HG03280 (cell line): Measurements from ENCODE around the gene MADD.

Experiments used
- ATAC-seq: cut with Tn5 transposase; IDR thresholded peaks from one replicate; pipeline ENCODE4 v1.9.1; 2021; ENCODE audit warnings: mild to moderate bottlenecking, moderate library complexity; ENCODE audit not compliant: unreplicated experiment

MADD gene

DNA sequence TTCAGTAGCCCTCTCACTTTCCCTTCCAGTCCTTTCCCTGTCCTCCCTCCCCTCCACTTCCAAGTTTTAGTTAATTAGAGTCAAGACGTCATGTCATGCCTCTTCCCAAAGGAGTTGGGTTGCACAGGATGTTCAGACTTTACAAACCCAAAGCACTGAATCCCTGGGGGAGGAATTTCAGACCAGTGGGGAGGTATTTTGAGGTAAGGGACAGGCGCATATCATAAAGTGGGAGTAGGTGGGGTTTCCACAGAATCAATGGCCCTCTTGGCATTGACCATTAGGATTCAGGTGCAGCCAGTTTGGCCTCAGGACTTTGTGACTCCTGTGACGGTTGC is 20.6 kb upstream of the MADD start:
- no peak for ATAC-seq

DNA sequence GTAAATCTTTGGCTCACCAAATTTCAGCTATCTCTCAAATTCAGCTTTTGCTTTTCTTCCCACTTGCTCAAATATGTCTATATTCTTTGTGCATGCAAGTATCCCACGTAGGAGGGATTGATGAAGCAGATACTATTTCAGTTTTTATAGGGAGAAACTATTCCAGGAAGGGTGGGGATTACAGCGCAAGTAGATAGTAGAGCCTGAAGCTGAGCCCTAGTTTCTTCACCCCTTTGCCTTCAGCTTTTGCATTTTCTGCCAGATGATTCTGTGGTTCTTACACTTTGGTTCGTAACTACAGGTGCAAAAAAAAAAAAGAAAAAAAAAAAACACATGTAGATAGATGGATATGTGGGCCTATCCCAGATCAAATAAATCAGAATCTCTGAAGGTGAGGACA is 18.2 kb upstream of the MADD start:
- ATAC-seq: no peak

DNA sequence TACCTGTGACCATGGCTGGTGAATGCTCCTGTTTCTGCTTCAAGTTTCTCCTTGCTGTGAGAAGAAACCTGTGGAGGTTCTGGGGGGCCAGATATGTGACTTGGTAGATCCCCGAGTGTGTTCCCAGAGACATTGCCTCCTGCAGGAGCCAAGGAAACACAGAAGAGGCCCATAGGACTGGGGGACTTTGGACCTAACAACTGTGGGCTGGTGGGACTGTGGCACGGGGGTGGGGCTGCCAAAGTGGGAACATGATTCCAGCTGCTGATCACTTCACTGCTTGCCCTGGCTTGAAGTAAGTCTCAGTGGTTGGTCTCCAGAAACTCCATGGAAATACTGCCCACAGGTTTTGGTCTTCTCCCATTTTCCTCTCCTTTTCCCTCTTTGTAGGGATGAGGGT is 16.3 kb upstream of the MADD start:
- ATAC-seq: no peak

DNA sequence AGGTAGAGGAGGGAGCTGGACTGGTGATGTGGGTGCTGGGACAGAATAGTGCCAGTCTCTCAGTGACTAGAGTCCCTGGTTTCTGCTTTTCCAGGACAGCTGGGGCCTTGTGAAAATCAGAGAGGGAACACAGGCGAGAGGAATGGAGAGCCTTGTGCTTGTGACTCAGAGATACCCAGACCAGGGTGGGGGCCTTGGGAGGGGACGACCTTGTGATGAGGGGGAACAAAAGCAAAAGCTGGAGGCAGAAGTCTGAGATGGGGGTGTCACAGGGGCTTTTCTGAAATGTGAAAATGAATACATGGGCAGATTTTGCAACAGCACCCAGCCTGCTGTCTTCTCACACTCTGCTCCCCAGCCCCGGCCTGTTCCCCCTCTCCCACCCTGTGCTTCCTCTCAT is 15.5 kb upstream of the MADD start:
- no peak for ATAC-seq

DNA sequence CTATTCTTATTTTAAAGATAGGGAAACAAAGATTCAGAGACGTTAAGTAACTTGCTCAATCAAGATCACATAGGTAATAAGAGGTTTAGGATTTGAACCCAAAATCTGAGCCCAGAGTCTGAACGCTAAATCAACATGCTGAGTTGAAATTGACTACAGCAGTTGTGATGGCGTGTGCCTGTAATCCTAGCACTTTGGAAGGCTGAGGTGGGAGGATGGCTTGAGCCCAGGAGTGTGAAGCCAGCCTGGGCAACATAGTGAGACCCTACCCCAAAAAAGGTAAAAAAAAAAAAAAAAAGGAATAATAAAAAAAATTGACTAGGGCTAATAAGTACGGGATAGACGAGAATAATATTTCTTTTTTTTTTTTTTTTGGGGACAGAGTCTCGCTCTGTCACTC is 13.6 kb upstream of the MADD start:
- no peak for ATAC-seq

DNA sequence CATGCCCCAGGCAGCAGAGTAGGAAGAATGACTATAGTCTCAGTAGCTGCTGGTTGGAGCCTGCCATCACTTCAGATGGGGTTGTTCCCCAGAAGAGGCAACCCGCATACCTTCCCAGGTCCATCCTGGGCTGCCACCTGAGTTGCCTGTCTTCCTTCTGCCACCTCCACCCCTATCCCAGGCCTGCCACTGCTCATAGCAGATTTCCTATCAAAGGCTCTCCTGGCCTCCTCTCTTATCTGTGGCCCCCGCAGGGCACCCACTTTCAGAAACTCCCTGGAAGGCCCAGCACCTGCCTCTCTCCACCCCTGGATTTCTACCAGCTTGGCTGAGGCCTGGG is 12.8 kb upstream of the MADD start:
- ATAC-seq: no peak

DNA sequence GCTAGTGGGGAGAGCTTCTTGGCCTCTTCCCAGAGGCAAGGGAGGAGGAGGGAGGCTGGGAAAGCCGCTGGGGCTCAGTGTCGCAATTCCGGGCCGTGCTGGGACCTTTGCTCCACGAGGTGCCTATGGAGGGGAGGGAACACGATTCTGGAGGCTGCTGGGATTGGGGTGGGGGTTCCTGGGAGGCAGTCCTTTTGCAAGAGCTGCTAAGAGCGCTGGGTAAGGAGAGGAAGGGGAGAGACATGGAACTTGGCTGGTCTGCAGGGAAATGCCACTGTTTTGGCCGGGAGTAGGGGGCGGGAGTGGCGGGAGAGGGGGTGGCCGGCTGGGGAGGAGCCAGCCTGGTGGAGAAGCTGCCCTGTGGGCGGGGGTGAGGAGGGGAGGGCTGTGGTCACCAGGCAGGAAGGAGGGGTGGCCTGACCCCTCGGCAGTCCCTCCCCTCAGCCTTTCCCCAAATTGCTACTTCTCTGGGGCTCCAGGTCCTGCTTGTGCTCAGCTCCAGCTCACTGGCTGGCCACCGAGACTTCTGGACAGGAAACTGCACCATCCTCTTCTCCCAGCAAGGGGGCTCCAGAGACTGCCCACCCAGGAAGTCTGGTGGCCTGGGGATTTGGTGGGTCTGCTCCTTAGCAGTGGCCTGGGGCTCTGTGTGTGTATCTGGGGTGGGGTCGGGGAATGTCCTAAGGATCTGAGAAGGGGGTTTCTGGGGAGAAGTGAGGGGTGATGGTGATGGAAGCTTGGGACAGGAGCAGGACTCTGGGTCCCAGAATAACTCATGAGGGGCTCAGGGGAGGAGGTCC is 12.2 kb upstream of the MADD start, which contains the start of gene NR1H3:
Gene NR1H3, plus strand, starts transcription at position 480 of the 800 bp plus-strand sequence. CDS start 1,221 bp downstream, outside the sequence.
- ATAC-seq: no peak

DNA sequence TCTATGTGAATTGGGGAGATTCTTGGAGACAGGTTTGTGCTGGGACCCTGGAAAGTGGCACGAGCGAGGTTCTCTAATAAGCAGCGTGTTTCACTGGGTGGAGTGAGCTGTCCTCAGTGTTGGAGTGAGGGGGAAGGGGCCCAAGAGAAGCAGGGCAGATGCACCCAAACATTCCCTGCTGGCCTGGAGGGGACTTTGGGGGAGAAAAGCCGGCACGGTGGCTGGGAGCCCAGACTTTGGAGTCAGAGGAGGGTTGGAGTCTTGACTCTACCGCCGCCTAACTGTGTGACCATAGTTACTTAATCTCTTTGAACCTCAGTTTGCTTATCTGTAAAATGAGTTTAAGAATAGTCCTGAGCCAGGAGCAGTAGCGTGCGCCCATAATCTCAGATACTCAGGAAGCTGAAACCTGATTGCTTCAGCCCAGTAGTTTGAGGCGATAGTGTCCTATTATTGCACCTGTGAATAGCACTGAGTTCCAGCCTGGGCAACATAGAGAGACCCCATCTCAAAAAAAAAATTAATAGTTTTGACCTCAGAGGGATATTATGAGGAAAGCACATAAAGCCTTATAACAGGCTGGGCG is 11.5 kb upstream of the MADD start:
- ATAC-seq: no peak

DNA sequence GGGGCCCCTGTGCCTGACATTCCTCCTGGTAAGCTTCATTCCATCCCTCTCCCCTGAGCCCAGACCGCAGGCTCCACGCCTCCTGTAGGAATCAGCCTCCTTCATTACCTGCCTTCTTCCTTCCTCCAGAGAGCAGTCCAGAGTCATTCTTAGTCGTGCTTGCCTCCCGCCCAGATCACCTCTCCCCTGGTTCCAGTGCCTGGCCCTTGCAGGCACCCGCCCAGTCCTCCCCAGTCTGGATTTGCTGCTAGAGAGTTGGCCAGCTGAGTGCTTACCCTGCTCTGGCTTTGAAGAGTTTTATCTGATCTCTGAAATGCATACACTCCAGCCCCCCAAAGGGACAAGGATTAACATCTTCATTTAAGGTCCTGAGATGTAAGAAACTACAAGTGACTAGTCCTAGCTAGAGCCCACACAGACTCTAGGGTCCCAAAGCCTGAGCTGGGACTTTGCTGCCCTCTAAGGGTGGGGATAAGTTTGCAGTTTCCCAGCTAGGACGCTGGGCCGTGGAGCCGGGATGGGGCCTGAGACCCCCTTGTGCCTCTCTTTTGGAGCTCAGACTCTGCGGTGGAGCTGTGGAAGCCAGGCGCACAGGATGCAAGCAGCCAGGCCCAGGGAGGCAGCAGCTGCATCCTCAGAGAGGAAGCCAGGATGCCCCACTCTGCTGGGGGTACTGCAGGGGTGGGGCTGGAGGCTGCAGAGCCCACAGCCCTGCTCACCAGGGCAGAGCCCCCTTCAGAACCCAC is 10.5 kb upstream of the MADD start:
- peak; percentile 63 for ATAC-seq

DNA sequence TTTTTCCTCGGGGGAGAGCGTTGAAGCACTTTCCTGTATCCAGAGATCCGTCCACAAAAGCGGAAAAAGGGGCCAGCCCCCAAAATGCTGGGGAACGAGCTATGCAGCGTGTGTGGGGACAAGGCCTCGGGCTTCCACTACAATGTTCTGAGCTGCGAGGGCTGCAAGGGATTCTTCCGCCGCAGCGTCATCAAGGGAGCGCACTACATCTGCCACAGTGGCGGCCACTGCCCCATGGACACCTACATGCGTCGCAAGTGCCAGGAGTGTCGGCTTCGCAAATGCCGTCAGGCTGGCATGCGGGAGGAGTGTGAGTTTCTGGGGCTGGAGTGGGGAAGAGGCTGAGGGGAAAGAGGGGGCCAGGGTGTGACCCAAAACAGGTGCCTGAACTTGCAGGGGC is 9.6 kb upstream of the MADD start:
- ATAC-seq: no peak

DNA sequence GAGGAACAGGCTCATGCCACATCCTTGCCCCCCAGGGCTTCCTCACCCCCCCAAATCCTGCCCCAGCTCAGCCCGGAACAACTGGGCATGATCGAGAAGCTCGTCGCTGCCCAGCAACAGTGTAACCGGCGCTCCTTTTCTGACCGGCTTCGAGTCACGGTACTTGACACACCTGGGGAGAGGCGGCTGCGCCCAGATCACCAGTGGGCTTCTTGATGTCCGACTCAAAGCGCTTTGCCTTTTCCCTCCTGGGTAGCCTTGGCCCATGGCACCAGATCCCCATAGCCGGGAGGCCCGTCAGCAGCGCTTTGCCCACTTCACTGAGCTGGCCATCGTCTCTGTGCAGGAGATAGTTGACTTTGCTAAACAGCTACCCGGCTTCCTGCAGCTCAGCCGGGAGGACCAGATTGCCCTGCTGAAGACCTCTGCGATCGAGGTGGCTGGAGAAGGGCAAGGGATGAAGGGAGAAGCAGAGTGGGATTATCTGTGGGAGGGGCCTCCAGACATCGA is 8.6 kb upstream of the MADD start:
- ATAC-seq: no peak

DNA sequence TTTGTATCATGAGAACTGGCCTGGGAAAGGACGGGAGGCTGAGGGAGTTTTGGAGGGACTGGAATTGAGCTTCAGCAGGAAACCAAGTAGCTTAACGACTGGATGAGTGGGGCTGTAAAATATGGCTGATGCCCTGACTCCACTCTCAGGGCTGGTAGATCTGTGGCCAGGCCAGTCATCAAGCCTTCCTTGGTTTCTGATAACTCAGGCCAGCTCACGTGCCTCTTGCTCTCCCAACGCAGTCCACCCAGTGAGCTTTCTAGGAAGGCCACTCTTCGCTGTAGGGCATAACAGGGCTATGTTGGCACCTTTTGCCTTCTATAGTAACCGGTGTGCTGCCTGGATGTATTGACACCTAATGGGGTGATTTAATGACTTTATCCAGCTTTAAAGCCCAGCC is 5.8 kb upstream of the MADD start:
- no peak for ATAC-seq

DNA sequence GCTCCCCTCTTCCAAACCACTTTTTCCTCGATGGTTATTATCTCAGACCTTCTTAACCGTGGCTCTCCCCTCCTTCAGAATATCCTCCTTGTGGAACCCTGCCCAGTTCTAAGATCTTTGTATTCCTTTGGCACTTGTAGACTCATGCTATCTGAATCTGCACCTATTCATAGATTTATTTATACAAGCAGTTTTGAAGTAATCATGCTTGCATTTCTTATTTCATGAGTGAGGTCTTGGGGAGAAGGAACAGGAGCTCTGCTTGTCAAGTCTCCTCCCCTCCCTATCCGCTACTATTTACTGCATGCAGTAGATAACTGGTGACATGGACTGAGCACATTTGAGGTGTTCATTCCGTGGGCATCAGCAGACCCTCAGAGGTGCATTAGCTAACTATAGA is 5.4 kb upstream of the MADD start:
- no peak for ATAC-seq

DNA sequence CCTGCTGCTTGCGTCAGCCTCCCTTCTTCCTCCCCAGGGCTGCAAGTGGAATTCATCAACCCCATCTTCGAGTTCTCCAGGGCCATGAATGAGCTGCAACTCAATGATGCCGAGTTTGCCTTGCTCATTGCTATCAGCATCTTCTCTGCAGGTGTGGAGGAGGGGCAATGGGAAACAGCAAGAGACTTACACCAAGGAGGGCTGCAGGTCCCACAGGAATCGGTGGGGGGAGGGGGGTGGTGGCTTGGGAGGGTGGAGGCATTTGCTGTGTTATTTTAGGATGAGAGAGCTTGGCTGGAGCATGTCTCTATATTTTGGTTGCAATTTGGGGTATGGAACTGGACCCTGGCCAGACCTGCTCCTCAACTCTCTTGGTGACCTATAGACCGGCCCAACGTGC is 2.1 kb upstream of the MADD start:
- no peak for ATAC-seq

DNA sequence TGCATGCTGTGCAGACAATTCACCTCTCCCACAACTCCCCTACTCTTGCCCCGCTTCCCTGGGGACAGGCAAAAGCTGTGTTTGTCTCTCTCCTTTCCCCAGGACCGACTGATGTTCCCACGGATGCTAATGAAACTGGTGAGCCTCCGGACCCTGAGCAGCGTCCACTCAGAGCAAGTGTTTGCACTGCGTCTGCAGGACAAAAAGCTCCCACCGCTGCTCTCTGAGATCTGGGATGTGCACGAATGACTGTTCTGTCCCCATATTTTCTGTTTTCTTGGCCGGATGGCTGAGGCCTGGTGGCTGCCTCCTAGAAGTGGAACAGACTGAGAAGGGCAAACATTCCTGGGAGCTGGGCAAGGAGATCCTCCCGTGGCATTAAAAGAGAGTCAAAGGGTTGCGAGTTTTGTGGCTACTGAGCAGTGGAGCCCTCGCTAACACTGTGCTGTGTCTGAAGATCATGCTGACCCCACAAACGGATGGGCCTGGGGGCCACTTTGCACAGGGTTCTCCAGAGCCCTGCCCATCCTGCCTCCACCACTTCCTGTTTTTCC is 1.4 kb upstream of the MADD start:
- ATAC-seq: no peak

DNA sequence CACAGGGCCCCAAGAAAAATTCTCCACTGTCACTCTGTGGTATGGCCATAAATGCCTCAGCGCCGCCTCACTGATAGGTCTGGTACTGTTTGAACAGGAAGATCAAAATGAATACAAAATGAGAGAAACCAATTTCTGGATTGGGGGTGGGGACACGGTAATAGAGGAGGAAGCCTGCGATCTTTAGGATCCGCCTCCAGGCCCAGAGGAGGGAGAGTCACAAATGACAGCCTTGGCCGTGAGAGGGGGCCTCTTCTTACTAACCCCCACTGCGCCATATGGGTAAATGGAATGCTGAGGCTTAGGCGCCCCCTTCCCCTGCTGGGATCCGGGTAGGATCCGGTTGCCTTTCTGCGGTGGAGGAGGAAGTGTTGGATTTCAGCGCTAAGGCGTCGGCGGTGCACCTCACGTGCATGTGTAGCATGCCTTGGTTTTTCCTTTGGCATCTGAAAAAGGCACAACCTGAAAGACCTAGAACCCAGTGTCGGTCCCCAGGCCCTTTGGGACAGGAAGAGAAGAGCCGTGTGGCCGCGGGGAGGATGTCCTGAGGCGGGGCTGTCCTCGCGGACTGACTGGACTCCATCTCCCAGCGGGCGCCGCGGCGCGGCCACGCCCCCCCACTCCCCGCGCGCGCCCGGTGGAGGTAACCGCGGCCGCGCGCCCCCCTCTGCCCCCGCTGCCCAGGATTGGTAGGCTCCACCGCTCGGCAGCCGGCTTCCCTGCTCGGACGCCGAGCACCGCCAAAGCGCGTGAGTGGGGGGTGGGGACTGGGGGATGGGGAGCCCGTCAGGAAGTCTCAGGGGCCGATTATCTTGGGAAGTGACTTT is 718 bp upstream of the MADD start:
- ATAC-seq: peak; percentile 55

DNA sequence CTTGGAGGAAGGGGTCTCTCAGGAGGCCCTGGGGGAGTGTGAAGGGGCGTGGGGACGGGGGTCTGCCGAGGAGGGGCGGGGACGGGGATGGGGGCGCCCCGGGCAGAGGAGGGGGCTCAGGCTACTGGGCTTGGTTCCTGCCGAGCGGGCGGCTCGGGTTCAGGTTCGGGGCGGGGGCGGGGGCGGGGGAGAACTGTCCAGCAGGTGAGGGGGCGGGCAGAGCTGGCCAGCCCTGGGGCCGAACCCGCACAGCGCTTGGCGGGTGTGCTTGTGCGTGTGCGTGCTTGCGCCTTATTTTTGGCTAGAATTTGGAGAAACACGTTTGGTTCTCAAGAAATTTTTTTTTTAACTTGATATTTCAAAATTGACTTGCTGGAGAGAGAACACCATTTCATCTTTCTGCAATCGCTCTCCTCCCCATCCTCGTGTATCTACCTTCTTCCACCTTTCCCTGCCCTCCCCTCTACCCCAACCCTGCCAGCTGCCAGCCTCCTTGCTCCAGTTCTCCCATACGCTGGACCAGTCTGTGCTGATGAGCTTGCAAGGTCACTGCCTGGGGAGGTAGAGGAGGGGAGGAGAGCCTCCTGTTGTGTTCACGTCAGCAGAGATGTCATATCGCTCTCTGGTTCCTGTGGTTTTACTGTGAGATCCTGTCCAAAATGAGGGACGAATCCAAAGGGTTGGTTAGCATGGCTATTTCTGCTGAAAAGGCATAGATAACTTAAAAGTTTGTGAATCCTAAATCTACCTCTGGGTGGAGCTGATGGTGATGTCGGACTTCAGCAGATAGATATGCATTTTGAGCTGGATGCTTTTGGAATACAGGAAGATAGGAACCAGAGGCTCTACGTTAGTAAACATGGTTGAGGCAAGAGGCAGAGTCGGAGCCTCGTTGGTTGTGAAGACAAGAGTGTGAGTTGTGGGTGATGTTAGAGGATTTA is 668 bp downstream of the MADD start:
- ATAC-seq: no peak

DNA sequence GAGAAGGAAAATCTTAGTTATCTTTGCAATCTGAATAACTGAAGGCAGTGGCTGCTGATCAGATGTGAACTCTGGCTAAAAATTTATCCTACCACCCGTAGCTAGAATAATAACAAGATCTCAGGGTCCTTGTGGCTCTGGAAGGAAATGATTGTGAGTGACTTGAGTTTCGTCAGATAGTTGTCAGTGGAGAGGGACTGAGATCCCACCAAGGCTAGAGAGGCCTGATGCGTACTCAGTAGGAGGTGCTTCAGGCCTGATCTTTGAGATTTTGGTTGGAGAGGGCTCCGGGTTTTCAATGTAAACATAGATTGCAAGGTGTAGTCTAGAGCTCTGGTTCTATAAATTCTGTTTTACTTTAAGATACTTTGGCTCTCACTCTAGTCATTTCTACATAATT is 1.4 kb downstream of the MADD start:
- ATAC-seq: no peak

DNA sequence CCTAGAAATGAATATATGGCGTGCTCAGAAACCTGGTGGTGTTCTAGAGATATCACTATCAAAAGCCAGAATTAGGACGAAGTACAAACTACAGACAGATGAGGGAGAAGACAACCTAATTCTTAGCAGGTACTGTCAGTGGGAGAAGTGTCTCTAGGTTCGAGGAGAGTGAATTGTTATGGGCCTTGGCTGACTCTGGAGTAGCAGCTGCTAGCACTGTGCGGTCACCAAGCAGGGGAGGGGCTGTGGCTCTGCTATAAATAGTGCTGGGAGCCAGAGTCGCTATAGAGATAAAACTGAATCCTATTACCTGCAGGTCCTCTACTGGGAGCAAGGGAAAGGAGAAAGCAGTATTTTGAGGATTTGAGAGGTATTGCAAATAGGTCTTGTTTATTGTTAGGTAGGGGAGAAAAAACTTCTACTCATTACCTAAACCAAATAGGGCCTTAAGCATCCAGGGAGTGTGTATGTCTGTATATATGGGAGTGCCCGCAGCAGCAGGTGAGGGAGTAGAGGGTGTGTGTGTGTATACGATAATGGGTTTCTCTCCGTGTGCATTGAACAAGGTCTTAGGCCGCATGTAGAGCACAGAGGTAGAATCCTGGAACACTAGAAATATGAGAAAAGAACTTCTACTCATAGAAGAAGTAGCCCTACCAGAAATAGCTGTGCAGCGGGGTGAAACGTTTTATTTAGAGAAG is 2.2 kb downstream of the MADD start:
- ATAC-seq: no peak
